C4-2B (cell line): ENCODE results near the gene ETS1.

Experiments used
- H3K27ac ChIP-seq: fragments of 450-650 bp; 2 replicates; pipeline ENCODE4 v1.5.1; 2017
- CTCF ChIP-seq: fragments of 450-650 bp; conservative IDR thresholded peaks from 2 replicates; pipeline ENCODE4 v1.5.1; 2017; ENCODE audit warnings: mild to moderate bottlenecking
- ZFX ChIP-seq: fragments of 450-650 bp; IDR thresholded peaks from 2 replicates; pipeline ENCODE4 v1.6.1; 2017

ETS1 gene

DNA sequence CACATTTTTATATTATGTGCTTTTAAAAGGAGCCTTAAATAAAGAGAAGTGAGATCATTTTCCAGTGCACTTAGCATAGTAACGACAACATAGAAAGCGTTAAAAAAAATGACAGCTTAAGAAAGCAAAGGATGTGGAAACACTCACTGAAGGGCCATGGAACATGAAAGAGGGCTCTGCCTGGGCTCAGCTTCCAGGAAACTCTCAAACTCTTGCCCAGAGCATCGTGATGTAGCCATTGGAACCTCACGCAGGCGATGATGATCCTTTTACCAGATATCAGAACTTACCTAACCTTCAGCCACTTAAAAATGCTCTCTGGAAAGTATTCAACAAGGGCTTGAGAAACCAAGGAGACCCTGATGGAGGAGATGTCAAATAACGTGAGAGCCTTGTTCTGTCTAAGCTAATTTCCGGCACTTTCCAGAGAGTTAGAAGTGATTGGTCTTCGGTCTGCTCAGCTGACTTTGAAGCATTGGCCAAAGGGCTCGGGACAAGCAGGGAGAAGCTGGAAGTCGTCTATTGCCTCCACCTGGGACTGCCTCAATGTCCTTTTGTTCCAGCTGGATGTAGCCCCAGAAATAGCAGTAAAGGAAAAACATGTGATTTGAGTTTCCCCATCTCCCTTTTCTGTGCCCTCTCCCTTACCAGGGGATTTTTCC, 21.5 kb upstream of the ETS1 start:
- no peak overlapping the region for H3K27ac ChIP-seq
- TF ChIP-seq CTCF (no peak), ZFX (no peak)

GRCh38 chr11:128607819-128608218, 20.5 kb upstream of the ETS1 start:
- no peak for TF ChIP-seq CTCF
- TF ChIP-seq ZFX, result no peak
- no peak overlapping the region; the same call in 1 of the 2 replicates for H3K27ac ChIP-seq

GRCh38 chr11:128604723-128605122, 17.4 kb upstream of the ETS1 start:
- H3K27ac ChIP-seq, result no peak overlapping the region
- no peak for TF ChIP-seq CTCF
- TF ChIP-seq ZFX, result no peak

DNA sequence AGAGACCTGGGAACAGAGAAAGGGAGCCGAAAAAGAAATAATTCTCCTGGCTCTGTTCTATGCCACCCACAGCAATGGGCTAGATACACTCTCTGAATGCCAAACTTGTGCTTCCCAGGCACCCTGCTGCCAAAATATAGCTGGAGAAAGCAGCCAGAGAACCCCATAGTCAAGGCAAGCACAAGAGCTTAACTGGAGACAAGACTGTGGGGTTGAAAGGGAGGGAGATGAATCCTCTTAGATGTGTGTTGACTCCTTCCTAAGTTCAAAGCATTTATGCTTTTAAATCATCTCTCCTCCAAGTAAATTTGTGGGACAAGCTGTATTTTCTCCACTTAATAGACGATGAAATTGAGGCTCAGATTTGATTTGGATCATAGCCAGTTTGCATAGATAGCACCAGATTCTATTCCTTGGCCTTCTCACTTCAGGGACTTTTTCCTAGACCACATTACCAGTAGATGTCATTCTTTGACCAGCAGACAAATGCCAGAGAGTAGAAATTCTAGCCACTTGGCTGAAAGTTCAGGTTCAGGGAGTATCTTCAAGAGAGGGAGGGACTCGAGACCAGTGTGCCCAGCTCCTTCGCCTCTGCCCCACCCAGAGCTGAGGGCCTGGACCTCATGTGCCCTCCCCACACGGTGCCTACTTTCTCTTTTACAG, 16.5 kb upstream of the ETS1 start:
- no peak overlapping the region for H3K27ac ChIP-seq
- TF ChIP-seq CTCF, result no peak
- TF ChIP-seq ZFX, result no peak

DNA sequence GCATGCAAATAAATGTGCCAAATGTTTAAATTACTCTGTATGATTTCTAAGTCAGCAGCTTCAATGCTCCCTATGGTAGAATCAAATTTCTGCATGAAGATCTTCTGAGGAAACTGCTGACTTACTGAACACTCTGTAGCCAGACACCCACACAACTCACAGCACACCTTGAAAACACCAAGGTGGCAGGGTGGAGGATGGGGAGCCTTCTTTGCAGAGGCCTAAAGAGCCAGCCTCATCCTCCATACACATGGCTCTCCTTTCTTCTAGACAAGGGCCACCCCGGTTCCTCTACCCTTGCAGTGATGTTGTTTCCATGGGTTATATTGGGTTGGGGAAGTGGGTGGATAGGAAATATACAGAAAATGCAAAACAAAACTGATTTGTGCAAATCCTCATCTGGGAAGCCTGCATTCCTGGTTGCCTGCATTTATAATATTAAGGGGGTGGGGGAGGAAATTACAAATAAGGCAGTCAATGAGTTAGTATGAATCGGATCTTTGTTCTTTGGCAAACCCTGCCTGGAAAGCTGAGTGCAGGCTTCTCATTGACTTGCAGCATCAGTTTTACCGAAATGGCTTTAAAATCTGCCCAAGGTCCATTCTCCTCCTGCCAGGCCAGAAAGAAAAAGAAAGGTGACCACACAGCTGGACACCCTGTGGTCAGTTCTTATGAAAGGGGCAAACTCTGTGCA, 15.8 kb upstream of the ETS1 start:
- TF ChIP-seq ZFX (no peak), CTCF (no peak)
- no peak overlapping the region for H3K27ac ChIP-seq

DNA sequence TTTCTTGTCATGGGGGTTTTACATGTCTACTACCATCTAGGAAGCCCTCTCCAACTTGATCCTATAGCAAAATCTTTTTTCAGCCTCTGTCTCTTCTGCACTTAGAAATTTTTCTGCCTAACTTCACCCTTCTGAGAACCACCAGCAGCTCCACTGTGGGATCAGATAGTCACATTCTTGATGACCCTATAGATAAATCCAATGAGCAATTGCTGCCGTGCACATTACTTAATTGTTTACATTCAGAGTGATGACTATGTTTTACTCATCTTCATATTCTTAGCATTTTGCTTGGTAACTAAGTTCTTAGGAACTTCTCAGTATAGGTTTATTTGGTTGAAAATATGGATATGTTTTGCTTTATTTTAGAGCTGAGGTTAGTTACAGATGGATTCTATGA, 12.4 kb upstream of the ETS1 start:
- H3K27ac ChIP-seq, result no peak overlapping the region
- TF ChIP-seq ZFX (no peak), CTCF (no peak)

DNA sequence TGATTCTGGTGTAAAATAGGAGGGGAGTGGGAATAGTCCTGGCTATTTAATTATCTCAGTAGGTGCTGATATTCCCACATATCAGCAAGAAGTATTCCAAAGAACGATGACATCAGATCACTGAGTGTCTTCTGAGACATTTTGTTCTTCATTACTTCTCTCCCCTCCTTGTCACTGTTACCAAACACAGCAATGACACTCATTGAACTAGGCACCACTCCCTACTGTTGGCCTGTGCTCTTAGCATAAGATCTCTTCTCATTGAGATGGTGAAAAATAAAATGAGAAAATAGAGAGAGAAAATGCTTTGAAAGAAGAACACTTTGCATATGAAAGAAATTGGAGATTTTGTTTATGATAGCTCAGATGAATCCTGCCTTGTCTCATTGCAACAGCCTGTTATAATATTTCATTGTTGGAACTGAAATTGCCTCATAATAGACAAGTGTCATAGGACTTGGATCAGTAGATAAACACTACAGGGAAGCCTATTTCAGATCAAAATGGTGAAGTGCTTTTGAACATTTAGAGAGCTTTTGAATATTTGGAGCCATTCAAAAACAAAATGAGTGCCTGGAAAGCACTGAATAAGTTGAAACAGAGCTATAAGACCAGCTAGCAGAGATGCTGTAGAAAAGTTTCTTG, 11.3 kb upstream of the ETS1 start:
- no peak overlapping the region for H3K27ac ChIP-seq
- no peak for TF ChIP-seq ZFX
- TF ChIP-seq CTCF, result no peak
